ENCODE results near the gene ARPP21. TPM values are rescaled to one million over a fixed set of nuclear protein-coding genes. Genes with fewer than 3 reads are reported as not detected.
A peak's percentile ranks its signal among the peaks of the same experiment; 100 is the strongest.

ARPP21 gene
- polyA plus RNA-seq, 3 donors, result not detected

DNA sequence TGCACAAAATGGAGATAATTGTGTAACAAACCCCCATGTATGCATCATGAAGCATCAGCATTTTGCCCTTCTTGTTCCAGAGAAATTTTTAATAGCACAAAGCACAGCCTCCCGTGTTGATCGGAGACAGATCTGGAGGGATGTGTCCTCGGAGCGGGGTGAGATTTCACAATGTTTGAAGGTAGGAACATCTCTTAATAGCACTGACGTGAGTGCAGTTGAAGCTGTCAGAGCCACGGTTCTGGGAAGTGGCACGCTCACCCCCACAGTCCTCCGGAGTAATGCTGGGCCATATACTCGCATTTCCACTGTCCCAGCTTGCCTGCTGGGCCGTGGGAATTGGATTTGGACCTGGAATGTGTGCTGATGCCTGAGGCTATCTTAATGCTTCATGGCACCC, 24.1 kb downstream of the ARPP21 start:
- intact Hi-C loops (cut with micrococcal nuclease), result no loop called here
- no peaks in the 10 kb centered on the region for H3K36me3 ChIP-seq (replicated peaks in 1 of 2; ENCODE audit: control insufficient read depth in 1 of 2, insufficient read depth in 2 of 2, low read length in 2 of 2)
- no peaks in the 10 kb centered on the region for H3K9me3 ChIP-seq (replicated peaks in 1 of 2; ENCODE audit: control insufficient read depth in 1 of 2, insufficient read depth in 1 of 2, low read length in 2 of 2)
- no peak for DNase-seq
- no peaks in the 10 kb centered on the region for H3K36me3 Mint-ChIP-seq
- no peak overlapping the region for H2AFZ ChIP-seq (ENCODE audit: insufficient read depth, low read depth, low read length, poor library complexity, severe bottlenecking)
- no peak overlapping the region for H3K4me3 Mint-ChIP-seq
- H3K4me1 ChIP-seq (ENCODE audit: control insufficient read depth in 1 of 2, insufficient read depth in 2 of 2, low read length in 2 of 2), result no peaks in the 10 kb centered on the region
- H3K79me2 ChIP-seq (ENCODE audit: insufficient read depth, low read length), result no peaks in the 10 kb centered on the region
- H3K4me3 ChIP-seq (replicated peaks in 1 of 3; ENCODE audit: low read depth in 2 of 3, low read length in 3 of 3), result no peak overlapping the region
- H3K4me1 Mint-ChIP-seq, result peaks cover 2% of the 10 kb centered on the region
- H3K27ac Mint-ChIP-seq, result no peak overlapping the region
- peaks cover 2 to 4% (median 2%) of the 10 kb centered on the region in 3 donors for H3K27me3 Mint-ChIP-seq (ENCODE audit: low read depth in 3 of 3)
- no peaks in the 10 kb centered on the region for H3K27me3 ChIP-seq (ENCODE audit: control insufficient read depth in 2 of 2, insufficient read depth in 2 of 2, low read length in 2 of 2)
- H3K27ac ChIP-seq (ENCODE audit: low read depth in 1 of 2, low read length in 2 of 2), result no peak overlapping the region
- H3K4me2 ChIP-seq (replicated peaks; ENCODE audit: extremely low read depth, low read length, poor library complexity, severe bottlenecking), result no peak overlapping the region
- TF ChIP-seq CTCF (IDR thresholded peaks at IDR 0.05), result no peak
- H4K20me1 ChIP-seq (ENCODE audit: insufficient read depth, low read length), result no peaks in the 10 kb centered on the region
- 83% methylated on average over 8 of the region's 10 CpGs for WGBS (ENCODE audit: insufficient coverage)
- peaks cover 0 to 3% (median 0%) of the 10 kb centered on the region in 7 donors for H3K9me3 Mint-ChIP-seq
- no peak overlapping the region for H3K9ac ChIP-seq (ENCODE audit: insufficient read depth, low read length, poor library complexity, severe bottlenecking)

- Histone ChIP-seq H3K27ac (ENCODE audit: low read depth in 1 of 2, low read length in 2 of 2) (no peak overlapping the region), H3K9me3 (replicated peaks in 1 of 2; ENCODE audit: control insufficient read depth in 1 of 2, insufficient read depth in 1 of 2, low read length in 2 of 2) (no peaks in the 10 kb centered on the region), H3K79me2 (ENCODE audit: insufficient read depth, low read length) (no peaks in the 10 kb centered on the region), H3K9ac (ENCODE audit: insufficient read depth, low read length, poor library complexity, severe bottlenecking) (no peak overlapping the region), H3K36me3 (replicated peaks in 1 of 2; ENCODE audit: control insufficient read depth in 1 of 2, insufficient read depth in 2 of 2, low read length in 2 of 2) (no peaks in the 10 kb centered on the region), H2AFZ (ENCODE audit: insufficient read depth, low read depth, low read length, poor library complexity, severe bottlenecking) (peak overlapping the region; percentile 16), H3K4me1 (ENCODE audit: control insufficient read depth in 1 of 2, insufficient read depth in 2 of 2, low read length in 2 of 2) (no peaks in the 10 kb centered on the region), H3K4me2 (replicated peaks; ENCODE audit: extremely low read depth, low read length, poor library complexity, severe bottlenecking) (no peak overlapping the region), H3K27me3 (ENCODE audit: control insufficient read depth in 2 of 2, insufficient read depth in 2 of 2, low read length in 2 of 2) (no peaks in the 10 kb centered on the region), H3K4me3 (replicated peaks in 1 of 3; ENCODE audit: low read depth in 2 of 3, low read length in 3 of 3) (no peak overlapping the region), H4K20me1 (ENCODE audit: insufficient read depth, low read length) (no peaks in the 10 kb centered on the region)
- intact Hi-C loops (cut with micrococcal nuclease), result no loop called here
- Mint-ChIP-seq H3K36me3 (no peaks in the 10 kb centered on the region), H3K4me1 (peaks cover 2% of the 10 kb centered on the region), H3K27ac (no peak overlapping the region), H3K4me3 (no peak overlapping the region), H3K9me3 (peaks cover 0 to 3% (median 0%) of the 10 kb centered on the region in 7 donors), H3K27me3 (ENCODE audit: low read depth in 3 of 3) (peaks cover 2 to 4% (median 2%) of the 10 kb centered on the region in 3 donors)
- TF ChIP-seq CTCF (IDR thresholded peaks at IDR 0.05), result no peak
- 3% methylated on average over 12 of the region's 14 CpGs for WGBS (ENCODE audit: insufficient coverage)
- DNase-seq, result no peak
Observed at GRCh38 chr3:35664460-35664919, 25.2 kb downstream of the ARPP21 start.
